HEK293T (cell line): ENCODE results near the gene SUCLG2.

ENCODE experiments used
- CTCF ChIA-PET: fragments of 350-600 bp; formaldehyde crosslinking; extraction: SDS; loops from one replicate; lab custom pipeline; 2021; ENCODE audit warnings: antibody characterized with exemption, inconsistent platforms; lab: Yijun Ruan, JAX
- POLR2A ChIA-PET: fragments of 350-600 bp; formaldehyde crosslinking; extraction: SDS; loops from one replicate; lab custom pipeline; 2020; ENCODE audit warnings: antibody characterized with exemption, inconsistent platforms; lab: Yijun Ruan, JAX
- DNase-seq: peaks from one replicate; pipeline ENCODE4 v3.0.0; 2012; ENCODE audit warnings: mixed read lengths; ENCODE audit errors: extremely low spot score
- ARNT ChIP-seq: fragments of 450-650 bp; IDR thresholded peaks from 2 replicates; pipeline ENCODE4 v1.6.1; 2017; ENCODE audit warnings: mild to moderate bottlenecking
- BHLHE40 ChIP-seq: fragments of 450-650 bp; IDR thresholded peaks from 2 replicates; pipeline ENCODE4 v1.6.1; 2016; ENCODE audit warnings: mild to moderate bottlenecking, moderate library complexity, borderline replicate concordance
- CTBP1 ChIP-seq: fragments of 450-650 bp; IDR thresholded peaks from 2 replicates; pipeline ENCODE4 v1.6.1; 2016; ENCODE audit warnings: borderline replicate concordance
- ELF4 ChIP-seq: fragments of 450-650 bp; IDR thresholded peaks from 2 replicates; pipeline ENCODE4 v1.6.1; 2017; ENCODE audit warnings: antibody characterized with exemption
- FOXA1 ChIP-seq: fragments of 450-650 bp; IDR thresholded peaks from 2 replicates; pipeline ENCODE4 v1.6.1; 2016; ENCODE audit warnings: mild to moderate bottlenecking
- FOXK2 ChIP-seq: fragments of 450-650 bp; IDR thresholded peaks from 2 replicates; pipeline ENCODE4 v1.6.1; 2016; ENCODE audit warnings: mild to moderate bottlenecking
- FOXM1 ChIP-seq: fragments of 450-650 bp; IDR thresholded peaks from 2 replicates; pipeline ENCODE4 v1.6.1; 2017; ENCODE audit warnings: mild to moderate bottlenecking, borderline replicate concordance
- HDGF ChIP-seq: fragments of 450-650 bp; IDR thresholded peaks from 2 replicates; pipeline ENCODE4 v1.6.1; 2017; ENCODE audit warnings: antibody characterized with exemption, borderline replicate concordance
- L3MBTL2 ChIP-seq: fragments of 450-650 bp; conservative IDR thresholded peaks from 2 replicates; pipeline ENCODE4 v1.6.1; 2016; ENCODE audit warnings: mild to moderate bottlenecking
- LEF1 ChIP-seq: fragments of 450-650 bp; IDR thresholded peaks from 2 replicates; pipeline ENCODE4 v1.6.1; 2017; ENCODE audit warnings: mild to moderate bottlenecking, borderline replicate concordance
- NFRKB ChIP-seq: fragments of 450-650 bp; IDR thresholded peaks from 2 replicates; pipeline ENCODE4 v1.6.1; 2016; ENCODE audit warnings: mild to moderate bottlenecking, moderate library complexity
- SP1 ChIP-seq: fragments of 450-650 bp; IDR thresholded peaks from 2 replicates; pipeline ENCODE4 v1.6.1; 2017
- SUZ12 ChIP-seq: fragments of 450-650 bp; IDR thresholded peaks from 2 replicates; pipeline ENCODE4 v1.6.1; 2016; ENCODE audit warnings: mild to moderate bottlenecking
- TARDBP ChIP-seq: fragments of 450-650 bp; IDR thresholded peaks from 2 replicates; pipeline ENCODE4 v1.6.1; 2016
- ZNF384 ChIP-seq: fragments of 450-650 bp; IDR thresholded peaks from 2 replicates; pipeline ENCODE4 v1.6.1; 2016
- TF ChIP-seq, protein P1 (sequence below): fragments of 450-650 bp; IDR thresholded peaks from 2 replicates; pipeline ENCODE4 v1.6.1; 2016

SUCLG2 gene

DNA sequence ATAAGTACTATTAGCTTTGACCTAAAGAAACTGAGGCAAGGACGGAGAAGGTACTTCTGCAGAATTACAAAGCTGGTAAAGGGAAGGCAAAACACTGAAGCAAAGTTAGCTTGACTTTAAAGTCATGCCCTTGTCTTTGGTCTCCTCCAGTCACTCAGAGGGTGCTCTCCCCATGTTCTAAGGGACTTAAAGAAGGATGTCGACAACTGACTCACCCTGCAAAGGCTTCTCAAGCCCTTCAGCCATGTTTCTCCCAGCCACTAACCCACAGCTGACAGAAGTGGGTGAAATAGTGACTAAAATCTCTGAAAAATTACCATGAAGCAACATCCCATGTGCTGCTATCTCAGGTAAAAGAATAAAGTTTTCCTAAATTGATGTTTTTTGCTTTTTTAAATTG, 46.4 kb downstream of the SUCLG2 start:
- TF ChIP-seq FOXM1: no peak
- TF ChIP-seq NFRKB: no peak
- no peak for TF ChIP-seq ZNF384
- no peak for TF ChIP-seq HDGF
- TF ChIP-seq SP1: no peak
- TF ChIP-seq L3MBTL2: no peak
- TF ChIP-seq FOXK2: no peak
- TF ChIP-seq, protein P1, sequence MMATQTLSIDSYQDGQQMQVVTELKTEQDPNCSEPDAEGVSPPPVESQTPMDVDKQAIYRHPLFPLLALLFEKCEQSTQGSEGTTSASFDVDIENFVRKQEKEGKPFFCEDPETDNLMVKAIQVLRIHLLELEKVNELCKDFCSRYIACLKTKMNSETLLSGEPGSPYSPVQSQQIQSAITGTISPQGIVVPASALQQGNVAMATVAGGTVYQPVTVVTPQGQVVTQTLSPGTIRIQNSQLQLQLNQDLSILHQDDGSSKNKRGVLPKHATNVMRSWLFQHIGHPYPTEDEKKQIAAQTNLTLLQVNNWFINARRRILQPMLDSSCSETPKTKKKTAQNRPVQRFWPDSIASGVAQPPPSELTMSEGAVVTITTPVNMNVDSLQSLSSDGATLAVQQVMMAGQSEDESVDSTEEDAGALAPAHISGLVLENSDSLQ: no peak
- no peak for TF ChIP-seq FOXA1
- no peak for TF ChIP-seq TARDBP
- TF ChIP-seq CTBP1: no peak
- TF ChIP-seq LEF1: no peak
- no peak for TF ChIP-seq SUZ12
- no peak for TF ChIP-seq ARNT
- TF ChIP-seq BHLHE40: no peak
- TF ChIP-seq ELF4: no peak
- no peak for DNase-seq
- CTCF ChIA-PET: no interaction called here
- POLR2A ChIA-PET: no interaction called here

DNA sequence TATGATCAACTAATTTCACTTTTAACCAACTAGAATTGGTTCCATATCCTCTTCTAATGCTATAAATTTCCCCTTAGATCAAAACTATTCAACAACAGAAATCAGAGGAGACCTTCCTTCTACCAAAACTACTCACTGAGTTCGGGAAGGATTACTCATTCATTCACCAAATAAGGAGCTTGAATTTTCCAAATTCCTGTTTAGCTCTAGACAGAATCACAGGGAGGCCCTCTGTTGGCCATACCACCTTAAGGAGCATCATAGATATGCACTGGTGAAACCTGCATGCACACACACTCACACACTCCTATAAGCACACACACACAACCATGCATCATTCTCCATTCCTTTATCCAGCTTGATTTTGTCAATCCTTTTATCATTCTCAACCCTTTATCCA, 49.0 kb downstream of the SUCLG2 start:
- CTCF ChIA-PET: no interaction called here
- DNase-seq: no peak
- TF ChIP-seq L3MBTL2 (no peak), ZNF384 (no peak), SUZ12 (no peak), FOXM1 (no peak), FOXK2 (no peak), NFRKB (no peak), BHLHE40 (no peak), CTBP1 (no peak), FOXA1 (no peak)
- TF ChIP-seq, protein P1: no peak
- POLR2A ChIA-PET: no interaction called here

DNA sequence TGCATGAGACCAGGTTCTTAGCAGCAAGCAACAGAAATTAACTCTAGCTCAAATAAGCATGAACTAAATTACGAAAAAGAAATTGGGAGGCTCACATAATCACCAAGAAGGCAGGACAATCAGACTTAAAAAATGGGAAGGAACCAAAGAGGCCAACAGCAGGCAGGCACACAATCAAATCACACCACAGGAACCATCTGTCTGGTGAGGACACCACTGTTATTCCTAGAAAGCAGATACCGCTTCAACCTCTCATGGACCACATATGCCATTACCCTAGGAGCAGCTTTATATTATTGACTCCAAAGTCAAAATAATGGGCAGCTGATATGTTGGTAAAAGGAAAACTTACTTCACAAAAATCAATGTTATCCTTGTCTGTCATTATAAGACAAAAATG, 51.6 kb downstream of the SUCLG2 start:
- ChIA-PET CTCF (no interaction called here), POLR2A (no interaction called here)
- no peak for DNase-seq
- TF ChIP-seq FOXM1 (no peak), CTBP1 (no peak), SP1 (no peak), HDGF (no peak), ARNT (no peak), LEF1 (no peak), L3MBTL2 (no peak), FOXK2 (no peak), FOXA1 (no peak), NFRKB (no peak)
- TF ChIP-seq, protein P1: no peak

DNA sequence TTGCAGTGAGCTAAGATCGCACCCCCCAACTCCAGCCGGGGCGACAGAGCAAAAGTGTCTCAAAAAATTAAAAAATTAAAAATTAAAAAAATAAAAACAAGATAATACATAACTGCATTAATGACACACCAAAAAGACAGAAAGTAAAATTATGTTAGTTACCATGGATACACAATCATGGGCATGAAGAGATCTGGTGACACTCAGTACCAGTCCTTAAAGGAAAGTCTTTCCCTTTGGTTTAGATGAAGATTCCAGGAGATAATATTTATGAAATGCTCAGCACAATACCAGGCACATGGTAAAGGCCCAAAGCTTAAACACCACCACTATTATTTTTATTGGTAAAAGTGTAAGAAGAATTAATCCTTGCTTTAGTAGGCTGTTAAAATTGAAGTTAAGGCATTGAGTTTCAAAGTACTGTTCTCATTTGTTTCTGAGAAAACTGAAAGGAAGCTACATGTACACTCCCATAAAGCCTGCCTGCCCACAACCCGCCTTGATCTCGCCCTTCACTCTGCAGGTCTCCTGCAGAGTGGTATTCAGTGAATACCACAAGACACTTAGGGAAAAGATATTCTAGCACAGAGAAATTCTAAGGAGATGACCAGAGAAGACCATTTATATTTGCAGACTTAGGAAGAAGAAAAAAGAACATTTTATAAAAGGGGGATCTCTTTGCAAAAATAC, 52.3 kb downstream of the SUCLG2 start:
- POLR2A ChIA-PET: no interaction called here
- TF ChIP-seq FOXA1: no peak
- CTCF ChIA-PET: no interaction called here
- DNase-seq: no peak

DNA sequence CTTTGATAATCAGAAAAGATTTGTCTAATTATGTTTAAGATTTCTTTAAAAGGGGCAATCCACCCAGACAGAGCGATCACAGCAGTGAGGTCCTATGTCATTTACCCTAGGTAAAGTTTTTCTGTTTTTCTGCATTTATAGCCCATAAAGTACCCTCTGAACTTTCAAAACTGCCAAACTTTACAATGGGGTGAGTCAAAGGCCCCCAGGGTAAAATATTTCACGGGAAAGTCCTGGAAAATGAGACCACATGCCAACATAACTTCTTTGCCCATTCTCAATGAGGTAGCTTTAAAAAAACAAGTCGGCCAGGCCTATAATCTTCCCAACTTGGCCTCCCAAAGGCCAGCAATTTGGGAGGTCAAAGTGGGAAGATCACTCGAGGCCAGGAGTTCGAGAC, 53.0 kb downstream of the SUCLG2 start:
- no peak for DNase-seq
- POLR2A ChIA-PET: no interaction called here
- no peak for TF ChIP-seq ARNT
- CTCF ChIA-PET: no interaction called here

DNA sequence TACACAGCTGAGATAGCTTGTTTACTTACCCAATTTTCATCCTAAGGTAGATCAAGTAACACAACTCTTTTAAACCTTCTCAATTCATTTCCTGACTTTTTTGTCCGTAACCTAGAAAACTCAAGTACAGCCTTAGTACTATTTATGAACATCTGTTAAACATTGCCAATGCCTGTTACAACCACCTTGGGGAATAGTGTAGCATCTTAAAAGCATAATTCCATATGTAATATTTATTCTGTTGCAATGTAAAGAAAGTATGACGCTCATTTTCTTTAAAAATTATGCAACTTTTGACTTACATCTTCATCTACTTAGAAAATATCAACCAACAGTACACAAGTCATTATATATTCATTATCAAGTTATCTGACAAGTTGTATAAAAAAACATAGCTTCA, 54.6 kb downstream of the SUCLG2 start:
- no peak for DNase-seq
- ChIA-PET POLR2A (no interaction called here), CTCF (no interaction called here)
- TF ChIP-seq SUZ12 (no peak), SP1 (no peak), FOXM1 (no peak), BHLHE40 (no peak), TARDBP (no peak), L3MBTL2 (no peak), ZNF384 (no peak), CTBP1 (no peak), ELF4 (no peak), FOXA1 (no peak), FOXK2 (no peak), HDGF (no peak), NFRKB (no peak), ARNT (no peak), LEF1 (no peak)
- TF ChIP-seq, protein P1: no peak
